HG02884 (cell line): ENCODE data around the gene LPAR1.
A peak's percentile ranks its signal among the peaks of the same experiment; 100 is the strongest.

Experiments used
- ATAC-seq: cut with Tn5 transposase; IDR thresholded peaks from one replicate; pipeline ENCODE4 v1.9.1; 2021; ENCODE audit warnings: mild to moderate bottlenecking, moderate library complexity; ENCODE audit not compliant: unreplicated experiment

The LPAR1 gene

GRCh38 chr9:110958847-110959246 is 79.4 kb downstream of the LPAR1 start:
- ATAC-seq = no peak

- peak; percentile 72 for ATAC-seq
Measured at GRCh38 chr9:110954822-110955291, 83.4 kb downstream of the LPAR1 start.

GRCh38 chr9:110952540-110952859 is 85.8 kb downstream of the LPAR1 start:
- ATAC-seq = no peak

DNA sequence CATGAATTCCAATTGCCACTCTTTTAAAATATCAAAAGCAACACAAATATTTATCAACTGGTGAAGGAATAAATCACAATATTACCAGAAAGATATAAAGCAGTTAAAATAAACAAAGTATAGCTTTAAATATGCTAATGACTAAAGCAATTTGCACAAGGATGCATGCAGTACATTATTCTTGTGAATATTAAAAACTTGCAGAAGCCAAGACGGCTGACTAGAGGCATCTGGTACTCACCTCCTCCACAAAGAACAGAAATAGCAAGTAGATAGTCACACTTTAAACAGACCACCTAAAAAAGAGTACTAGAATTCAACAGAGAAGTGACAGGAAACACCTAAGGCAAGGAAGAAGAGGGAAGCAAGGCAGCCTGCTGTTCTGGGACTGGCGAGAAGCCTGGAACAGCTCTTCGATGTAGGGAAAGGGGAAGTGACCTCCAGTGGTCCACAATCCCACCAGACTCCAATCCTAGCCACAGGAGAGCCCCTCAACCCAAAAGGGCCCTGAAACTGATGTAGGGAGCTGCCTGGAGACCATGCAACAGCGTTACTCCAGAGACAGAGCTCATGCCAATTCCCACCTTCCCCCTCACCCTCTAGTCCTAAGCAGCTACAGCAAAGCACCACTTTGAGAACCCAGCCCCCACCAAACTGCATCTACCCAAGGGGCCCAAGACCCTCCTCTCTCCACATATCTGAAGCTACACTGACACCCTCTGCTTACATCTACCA is 86.3 kb downstream of the LPAR1 start:
- ATAC-seq = no peak

DNA sequence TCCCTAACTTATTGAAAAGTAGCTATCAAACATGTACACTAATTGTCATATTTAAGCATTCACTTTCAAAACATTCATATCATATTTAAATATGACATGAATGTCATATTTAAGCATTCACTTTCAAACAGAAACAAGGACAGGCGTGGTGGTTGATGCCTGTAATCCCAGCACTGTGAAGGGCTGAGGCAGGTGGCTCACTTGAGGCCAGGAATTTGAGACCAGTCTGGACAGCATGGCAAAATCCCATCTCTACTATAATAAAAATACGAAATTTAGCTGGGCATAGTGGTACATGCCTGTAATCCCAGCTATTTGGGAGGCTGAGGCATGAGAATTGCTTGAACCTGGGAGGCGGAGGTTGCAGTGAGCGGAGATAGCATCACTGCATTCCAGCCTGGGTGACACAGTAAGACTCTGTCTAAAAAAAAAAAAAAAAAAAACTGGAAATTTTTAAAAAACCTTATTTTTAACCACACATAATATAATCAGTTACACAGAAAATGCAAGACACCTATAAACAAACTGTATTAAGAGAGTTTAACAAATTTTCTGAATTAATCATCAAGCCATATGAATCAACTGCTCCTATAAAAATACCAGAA is 88.1 kb downstream of the LPAR1 start:
- ATAC-seq = no peak

DNA sequence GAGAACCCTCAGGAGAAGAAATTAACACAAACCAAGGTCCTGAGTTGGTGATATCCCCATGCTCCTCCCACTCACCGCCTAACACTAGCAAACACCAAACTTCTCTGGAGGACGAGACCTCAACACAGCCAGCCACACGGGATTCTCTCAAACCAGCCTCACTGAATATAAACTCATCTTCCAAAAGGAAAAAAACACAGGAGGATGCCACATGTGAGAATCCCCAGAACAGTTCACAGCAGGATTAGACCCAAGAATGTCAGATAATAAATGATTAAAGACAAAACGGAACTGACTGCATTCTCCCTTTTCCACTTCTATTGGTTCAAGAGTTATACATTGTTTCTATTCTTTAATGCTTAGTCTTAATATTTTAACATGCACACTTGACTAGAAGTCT is 89.2 kb downstream of the LPAR1 start:
- no peak for ATAC-seq

- ATAC-seq = no peak
Measured at GRCh38 chr9:110947491-110948044, 90.7 kb downstream of the LPAR1 start.

DNA sequence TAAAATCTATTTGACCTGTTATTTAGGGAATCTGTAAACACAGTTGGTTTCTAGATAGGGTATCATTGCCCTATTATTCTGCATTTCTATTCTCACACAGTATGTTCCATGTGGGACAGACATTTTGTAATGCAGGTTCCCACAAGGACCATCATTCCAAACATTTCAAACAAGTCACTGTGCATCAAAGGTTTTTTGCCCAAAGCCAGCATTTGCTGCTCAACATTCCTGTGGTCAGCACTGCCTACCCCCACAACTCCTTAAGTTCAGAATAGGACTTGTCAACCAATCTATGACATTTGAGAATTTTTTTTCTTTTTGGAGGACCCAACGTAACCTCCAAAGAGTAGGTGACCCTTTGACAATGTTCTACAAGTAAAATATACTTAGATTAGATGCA is 95.7 kb downstream of the LPAR1 start:
- ATAC-seq = no peak

DNA sequence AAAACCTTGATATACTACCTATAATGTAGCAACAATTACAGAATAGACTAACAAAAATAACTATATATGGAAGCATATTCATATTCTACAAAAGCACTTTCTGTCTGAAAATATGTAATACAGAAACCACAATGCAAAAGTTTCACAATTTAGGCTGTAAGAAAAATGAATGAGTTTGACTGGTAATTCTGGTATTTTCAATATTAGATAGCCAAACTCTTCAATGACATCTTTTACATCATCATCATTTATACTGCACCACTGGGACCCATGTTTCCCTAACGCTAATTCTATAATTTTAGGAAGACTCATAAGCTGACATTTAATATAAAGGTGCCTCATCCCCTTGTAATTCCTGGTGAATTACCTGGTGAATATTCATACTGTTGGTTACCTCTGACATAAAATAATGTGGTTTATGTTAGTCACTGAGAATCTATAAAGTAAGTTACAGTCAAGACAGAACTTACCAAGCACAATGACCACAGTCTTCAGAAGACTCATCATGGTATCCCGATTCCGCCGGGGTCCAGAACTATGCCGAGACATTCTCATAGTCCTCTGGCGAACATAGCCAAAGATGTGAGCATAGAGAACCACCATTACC is 97.2 kb downstream of the LPAR1 start:
- no peak for ATAC-seq

GRCh38 chr9:110939573-110939972 is 98.7 kb downstream of the LPAR1 start:
- no peak for ATAC-seq

GRCh38 chr9:110939047-110939446 is 99.2 kb downstream of the LPAR1 start:
- ATAC-seq = no peak

- ATAC-seq = no peak
Measured at GRCh38 chr9:110938242-110938641, 100.0 kb downstream of the LPAR1 start.

GRCh38 chr9:110936719-110937452 is 101.4 kb downstream of the LPAR1 start:
- ATAC-seq = no peak

DNA sequence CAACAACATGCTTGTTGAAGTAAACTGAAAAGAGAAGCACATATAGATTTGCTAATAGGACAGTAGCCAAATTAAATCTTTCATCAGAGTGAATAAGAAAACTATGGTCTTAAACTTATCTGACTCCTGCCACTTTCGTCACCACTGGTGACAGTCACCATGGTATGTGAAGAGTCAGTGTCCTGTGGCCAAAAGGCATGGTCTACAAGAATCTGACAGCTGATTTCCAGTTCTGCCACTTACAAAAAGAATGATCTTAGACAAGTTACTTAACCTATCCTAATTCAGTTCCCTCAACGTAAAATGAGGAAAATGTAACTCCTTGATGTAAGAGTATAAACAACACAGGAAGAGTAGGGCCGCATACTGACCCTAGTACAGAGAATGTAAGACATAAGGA is 102.0 kb downstream of the LPAR1 start:
- no peak for ATAC-seq

- no peak for ATAC-seq
Measured at GRCh38 chr9:110935829-110936228, 102.4 kb downstream of the LPAR1 start.

GRCh38 chr9:110933350-110934001 is 104.8 kb downstream of the LPAR1 start:
- peak; percentile 80 for ATAC-seq

DNA sequence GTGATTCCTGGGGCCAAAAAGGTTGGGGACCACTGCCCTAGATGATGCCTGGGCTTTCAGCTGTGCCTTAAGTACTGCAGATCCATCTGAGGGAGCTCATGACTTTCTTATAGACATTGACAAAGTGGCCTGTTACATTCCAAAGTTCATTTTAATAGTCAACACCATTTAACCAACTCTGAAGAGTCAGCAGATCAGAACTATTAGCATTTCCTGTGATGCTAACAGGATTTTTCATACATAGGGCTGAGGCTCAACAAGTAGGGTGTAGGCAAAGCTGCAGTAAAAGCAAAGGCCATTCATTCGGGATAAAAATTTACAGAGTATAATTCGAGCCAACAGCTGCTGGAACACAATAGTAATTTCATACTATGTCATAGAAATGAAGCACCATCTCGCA is 105.4 kb downstream of the LPAR1 start:
- ATAC-seq = no peak

GRCh38 chr9:110928599-110928998 is 109.7 kb downstream of the LPAR1 start:
- no peak for ATAC-seq

DNA sequence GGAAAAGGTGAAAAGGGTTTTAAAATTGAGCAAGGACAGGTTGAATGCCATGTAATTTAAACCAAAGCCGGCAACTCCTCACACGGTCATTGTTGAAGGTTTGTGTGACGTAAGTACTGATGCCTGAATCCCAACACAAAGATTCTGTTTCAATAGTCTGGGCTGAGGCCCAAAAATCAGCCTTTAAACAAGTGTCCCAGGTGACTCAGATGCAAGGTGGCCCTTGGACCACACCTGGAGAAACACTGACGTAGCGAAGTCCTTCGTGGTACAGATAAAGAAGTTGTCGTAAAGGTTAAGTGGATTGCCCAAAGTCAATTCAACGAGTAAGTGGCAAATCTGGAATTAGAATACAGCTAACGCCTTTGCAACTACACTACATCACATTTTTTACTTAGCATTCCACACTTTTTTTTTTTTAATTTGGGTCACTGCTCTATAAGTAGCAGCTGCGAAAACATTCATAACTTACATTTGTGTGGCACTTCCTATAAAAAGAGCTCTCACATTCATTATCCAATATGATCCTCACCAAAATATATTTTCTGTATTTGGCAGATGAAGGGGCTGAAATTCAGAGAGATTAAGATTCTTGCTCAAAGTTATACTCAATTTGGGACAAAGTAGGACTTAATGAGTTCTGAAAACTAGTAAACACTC is 111.3 kb downstream of the LPAR1 start:
- no peak for ATAC-seq

DNA sequence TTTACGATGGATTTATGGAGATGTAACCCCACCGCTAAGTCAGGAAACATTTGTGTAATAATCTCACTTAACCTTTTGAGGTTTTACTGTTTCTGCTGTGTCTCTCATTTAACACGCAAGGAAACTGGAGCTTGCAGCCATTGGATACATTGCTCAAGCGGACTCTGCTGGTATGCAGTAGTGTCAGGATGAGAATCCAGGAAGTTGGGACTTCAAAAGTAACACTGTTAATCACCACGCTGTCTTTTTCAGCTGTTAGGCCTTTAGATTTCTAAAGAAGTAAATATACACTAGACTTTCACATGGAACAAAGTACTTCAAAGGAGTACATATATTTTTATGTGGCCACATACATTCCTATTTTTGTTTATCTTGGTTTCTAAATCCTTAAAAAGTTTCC is 114.7 kb downstream of the LPAR1 start:
- no peak for ATAC-seq
